Measurements from ENCODE around the gene PCBP3.
"Not testable (repeated sequence)": the region's sequence is repeated elsewhere in the genome, so short reads cannot be mapped to it uniquely, and the experiment has no call there.

PCBP3 gene

GRCh38 chr21:45974073-45975019, 330.8 kb downstream of the PCBP3 start:
- Mint-ChIP-seq H3K36me3 (ENCODE audit: insufficient read depth) (peaks cover 4% of the 10 kb centered on the region), H3K4me1 (ENCODE audit: low read depth in 2 of 2) (peaks cover 13 to 18% of the 10 kb centered on the region in 2 donors), H3K27ac (peak overlapping the region; percentile 31 to 83), H3K9me3 (no peaks in the 10 kb centered on the region), H3K27me3 (peaks cover 14 to 32% of the 10 kb centered on the region in 2 donors), H3K4me3 (peak overlapping the region; percentile 86 to 93)
- no peak for DNase-seq
- ATAC-seq (replicated peaks) = peak; percentile 43

DNA sequence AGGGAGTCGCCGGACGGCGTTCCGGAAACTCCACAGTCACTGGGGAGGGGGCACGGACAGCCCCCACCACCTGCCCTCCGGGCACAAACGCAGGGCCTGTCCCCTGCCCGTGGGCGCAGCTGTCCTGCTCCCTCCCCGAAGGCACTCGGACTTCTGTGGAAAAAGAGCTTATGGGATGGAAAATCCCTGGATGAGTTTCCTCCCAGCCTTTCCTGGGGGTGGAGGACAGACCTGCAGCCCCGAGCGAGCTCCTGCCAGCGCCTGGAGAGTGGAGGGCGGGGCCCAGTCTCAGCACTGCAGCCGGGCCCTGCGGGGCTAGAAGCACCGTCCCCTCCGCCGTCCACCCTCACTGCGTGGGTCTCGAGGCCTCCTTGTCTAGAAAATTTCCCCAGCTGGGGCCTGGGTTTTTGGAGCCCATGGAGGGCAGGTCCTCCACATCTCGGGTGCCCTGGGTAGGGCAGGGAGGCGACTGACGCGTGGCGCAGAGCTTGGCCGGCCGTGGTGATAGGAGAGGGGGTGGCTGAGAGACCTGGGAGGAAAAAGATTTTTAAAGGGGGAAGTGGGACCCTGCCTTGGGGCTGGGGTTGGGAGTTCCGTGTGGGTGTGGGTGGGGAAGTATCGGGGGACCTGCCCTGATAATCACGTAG, 331.6 kb downstream of the PCBP3 start:
- ATAC-seq (replicated peaks) = peak; percentile 8
- peak overlapping the region; percentile 86 to 93 for H3K4me3 Mint-ChIP-seq
- peaks cover 16 to 18% of the 10 kb centered on the region in 2 donors for H3K4me1 Mint-ChIP-seq (ENCODE audit: low read depth in 2 of 2)

GRCh38 chr21:45975667-45976409, 332.3 kb downstream of the PCBP3 start:
- H3K27ac Mint-ChIP-seq = peak overlapping the region; percentile 44 to 81
- not testable (repeated sequence) for H3K9me3 Mint-ChIP-seq; ATAC-seq (replicated peaks); H3K36me3 Mint-ChIP-seq (ENCODE audit: insufficient read depth)
- H3K4me3 Mint-ChIP-seq = peak overlapping the region; percentile 86 to 93
- H3K4me1 Mint-ChIP-seq (ENCODE audit: low read depth in 2 of 2) = peaks cover 16 to 18% of the 10 kb centered on the region in 2 donors
- peak in 1 of 3 experiments; percentile 18 for DNase-seq
- peaks cover 9 to 32% of the 10 kb centered on the region in 2 donors for H3K27me3 Mint-ChIP-seq

More for the DNA sequence above, 331.6 kb downstream of the PCBP3 start:
- H3K27ac Mint-ChIP-seq = peak overlapping the region; percentile 44 to 81
- peak in 1 of 3 experiments; percentile 8 for DNase-seq
- H3K27me3 Mint-ChIP-seq = peaks cover 10 to 32% of the 10 kb centered on the region in 2 donors
- peaks cover 6% of the 10 kb centered on the region for H3K36me3 Mint-ChIP-seq (ENCODE audit: insufficient read depth)
- H3K9me3 Mint-ChIP-seq = no peaks in the 10 kb centered on the region

- H3K27me3 Mint-ChIP-seq = peaks cover 9 to 32% of the 10 kb centered on the region in 2 donors
- no peaks in the 10 kb centered on the region for H3K9me3 Mint-ChIP-seq
- peaks cover 16 to 18% of the 10 kb centered on the region in 2 donors for H3K4me1 Mint-ChIP-seq (ENCODE audit: low read depth in 2 of 2)
- peaks cover 6% of the 10 kb centered on the region for H3K36me3 Mint-ChIP-seq (ENCODE audit: insufficient read depth)
- H3K4me3 Mint-ChIP-seq = no peak overlapping the region
- no peak for ATAC-seq (replicated peaks)
- DNase-seq = no peak
- no peak overlapping the region for H3K27ac Mint-ChIP-seq
Observed at GRCh38 chr21:45976701-45977311, 333.3 kb downstream of the PCBP3 start.

GRCh38 chr21:45977396-45977795, 333.9 kb downstream of the PCBP3 start:
- DNase-seq (no peak), ATAC-seq (replicated peaks) (no peak)
- peaks cover 6% of the 10 kb centered on the region for H3K36me3 Mint-ChIP-seq (ENCODE audit: insufficient read depth)
- H3K9me3 Mint-ChIP-seq = no peaks in the 10 kb centered on the region
- H3K4me3 Mint-ChIP-seq = no peak overlapping the region
- peaks cover 9 to 32% of the 10 kb centered on the region in 2 donors for H3K27me3 Mint-ChIP-seq
- H3K4me1 Mint-ChIP-seq (ENCODE audit: low read depth in 2 of 2) = peaks cover 17 to 18% of the 10 kb centered on the region in 2 donors
- no peak overlapping the region for H3K27ac Mint-ChIP-seq

DNA sequence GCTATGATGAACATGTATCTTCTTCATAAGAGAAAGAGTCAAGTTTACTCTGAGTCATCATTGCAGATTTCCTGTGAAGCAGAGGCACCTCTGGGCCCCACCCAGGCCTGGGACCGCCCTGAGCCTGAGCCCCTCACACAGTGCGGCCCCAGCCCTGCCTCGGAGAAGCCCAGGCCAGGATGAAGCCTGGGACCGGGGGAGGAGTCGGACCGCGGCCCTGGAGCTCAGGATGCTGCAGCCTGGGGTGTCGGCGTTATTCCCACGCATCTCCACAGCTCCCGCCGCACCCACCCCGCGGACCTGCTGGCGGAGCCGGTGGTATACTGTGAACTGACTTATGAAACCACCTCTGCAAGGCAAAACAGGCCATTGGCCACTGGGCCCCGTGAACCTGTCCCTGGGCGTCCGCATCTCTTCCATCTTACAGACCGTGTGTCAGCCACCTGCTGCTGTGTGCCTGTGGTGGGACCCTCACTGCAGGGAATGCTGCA, 335.7 kb downstream of the PCBP3 start:
- ATAC-seq (replicated peaks) = no peak
- no peak overlapping the region for H3K27ac Mint-ChIP-seq
- peaks cover 2% of the 10 kb centered on the region for H3K36me3 Mint-ChIP-seq (ENCODE audit: insufficient read depth)
- H3K27me3 Mint-ChIP-seq = peaks cover 9 to 21% of the 10 kb centered on the region in 2 donors
- DNase-seq = no peak
- no peaks in the 10 kb centered on the region for H3K9me3 Mint-ChIP-seq
- peaks cover 12 to 14% of the 10 kb centered on the region in 2 donors for H3K4me1 Mint-ChIP-seq (ENCODE audit: low read depth in 2 of 2)
- no peak overlapping the region for H3K4me3 Mint-ChIP-seq

DNA sequence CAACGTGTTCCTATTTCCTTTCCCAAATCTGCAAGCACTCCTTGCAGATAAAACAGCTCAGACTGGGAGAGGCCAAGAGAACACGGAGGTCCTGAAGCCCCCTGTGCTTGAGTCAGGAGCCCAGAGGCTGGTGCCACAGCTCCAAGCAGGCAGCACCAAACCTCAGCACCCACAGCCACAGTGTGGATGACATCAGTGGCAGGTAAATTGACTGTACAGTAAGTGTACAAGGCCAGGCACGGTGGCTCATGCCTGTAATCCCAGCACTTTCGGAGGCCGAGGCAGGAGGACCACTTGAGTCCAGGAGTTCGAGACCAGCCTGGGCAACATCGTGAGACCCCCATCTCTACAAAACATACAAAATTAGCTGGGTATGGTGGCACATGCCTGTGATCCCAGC, 336.1 kb downstream of the PCBP3 start:
- peaks cover 11 to 19% of the 10 kb centered on the region in 2 donors for H3K4me1 Mint-ChIP-seq (ENCODE audit: low read depth in 2 of 2)
- H3K9me3 Mint-ChIP-seq = no peaks in the 10 kb centered on the region
- H3K27ac Mint-ChIP-seq = no peak overlapping the region
- no peak for DNase-seq
- peaks cover 2% of the 10 kb centered on the region for H3K36me3 Mint-ChIP-seq (ENCODE audit: insufficient read depth)
- no peak overlapping the region for H3K4me3 Mint-ChIP-seq
- peaks cover 9 to 18% of the 10 kb centered on the region in 2 donors for H3K27me3 Mint-ChIP-seq
- ATAC-seq (replicated peaks) = no peak

DNA sequence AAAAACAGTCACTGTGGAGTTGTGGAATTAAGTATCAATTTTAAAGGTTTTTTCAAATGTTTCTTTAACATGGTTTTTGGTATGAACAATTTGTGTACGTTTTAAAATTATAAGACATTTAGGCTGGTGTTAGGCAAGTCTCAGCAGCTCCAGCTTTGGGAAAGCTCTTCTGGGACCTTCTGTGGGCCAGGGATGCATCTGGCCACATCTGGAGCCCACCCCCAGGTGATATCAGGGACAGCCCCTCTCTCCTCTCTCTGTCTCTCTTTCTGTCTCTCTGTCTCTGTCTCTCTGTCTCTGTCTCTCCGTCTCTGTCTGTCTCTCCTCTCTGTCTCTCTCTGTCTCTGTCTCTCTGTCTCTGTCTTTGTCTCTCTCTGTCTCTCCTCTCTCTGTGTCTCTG, 336.7 kb downstream of the PCBP3 start:
- ATAC-seq (replicated peaks) (no peak), DNase-seq (no peak)
- Mint-ChIP-seq H3K4me1 (ENCODE audit: low read depth in 2 of 2) (peaks cover 11 to 21% of the 10 kb centered on the region in 2 donors), H3K27me3 (peaks cover 6 to 14% of the 10 kb centered on the region in 2 donors), H3K27ac (no peak overlapping the region), H3K9me3 (no peaks in the 10 kb centered on the region), H3K4me3 (no peak overlapping the region), H3K36me3 (ENCODE audit: insufficient read depth) (peaks cover 2% of the 10 kb centered on the region)

GRCh38 chr21:45980697-45981096, 337.2 kb downstream of the PCBP3 start:
- Mint-ChIP-seq H3K4me1 (ENCODE audit: low read depth in 2 of 2) (peaks cover 7 to 17% of the 10 kb centered on the region in 2 donors), H3K9me3 (no peaks in the 10 kb centered on the region), H3K27me3 (peaks cover 2 to 9% of the 10 kb centered on the region in 2 donors), H3K4me3 (no peak overlapping the region), H3K27ac (no peak overlapping the region), H3K36me3 (ENCODE audit: insufficient read depth) (peaks cover 2% of the 10 kb centered on the region)
- ATAC-seq (replicated peaks) (no peak), DNase-seq (no peak)

GRCh38 chr21:45981151-45982091, 337.9 kb downstream of the PCBP3 start, which contains the start of gene COL6A1:
TSS of gene COL6A1 (plus strand) at chr21:45981770. CDS start at chr21:45981851, 81 bp downstream.
- Mint-ChIP-seq H3K27me3 (peaks cover 0 to 2% of the 10 kb centered on the region in 2 donors), H3K4me3 (peak within 1 kb of the TSS; percentile 46 to 56), H3K27ac (no peak within 1 kb of the TSS), H3K4me1 (ENCODE audit: low read depth in 2 of 2) (peaks cover 7 to 15% of the 10 kb centered on the region in 2 donors), H3K36me3 (ENCODE audit: insufficient read depth) (peaks cover 2% of the 10 kb centered on the region), H3K9me3 (no peaks in the 10 kb centered on the region)
- DNase-seq (peak; percentile 36 to 42 (median 38)), ATAC-seq (replicated peaks) (peak; percentile 68)

GRCh38 chr21:45982092-45982757, 338.7 kb downstream of the PCBP3 start:
- Mint-ChIP-seq H3K4me3 (peak overlapping the region; percentile 46 to 56), H3K9me3 (no peaks in the 10 kb centered on the region)

More at GRCh38 chr21:45982092-45982757, 338.7 kb downstream of the PCBP3 start:
- DNase-seq (peak in 1 of 3 experiments; percentile 5), ATAC-seq (replicated peaks) (peak; percentile 23)
- Mint-ChIP-seq H3K27me3 (no peaks in the 10 kb centered on the region), H3K36me3 (ENCODE audit: insufficient read depth) (peaks cover 2% of the 10 kb centered on the region), H3K27ac (no peak overlapping the region), H3K4me1 (ENCODE audit: low read depth in 2 of 2) (peaks cover 7 to 15% of the 10 kb centered on the region in 2 donors)

Data from effector memory CD8-positive, alpha-beta T cell (primary cell).